Measurements from ENCODE around the gene SBK2.
"Not testable (repeated sequence)": the region's sequence is repeated elsewhere in the genome, so short reads cannot be mapped to it uniquely, and the experiment has no call there.

The SBK2 gene

DNA sequence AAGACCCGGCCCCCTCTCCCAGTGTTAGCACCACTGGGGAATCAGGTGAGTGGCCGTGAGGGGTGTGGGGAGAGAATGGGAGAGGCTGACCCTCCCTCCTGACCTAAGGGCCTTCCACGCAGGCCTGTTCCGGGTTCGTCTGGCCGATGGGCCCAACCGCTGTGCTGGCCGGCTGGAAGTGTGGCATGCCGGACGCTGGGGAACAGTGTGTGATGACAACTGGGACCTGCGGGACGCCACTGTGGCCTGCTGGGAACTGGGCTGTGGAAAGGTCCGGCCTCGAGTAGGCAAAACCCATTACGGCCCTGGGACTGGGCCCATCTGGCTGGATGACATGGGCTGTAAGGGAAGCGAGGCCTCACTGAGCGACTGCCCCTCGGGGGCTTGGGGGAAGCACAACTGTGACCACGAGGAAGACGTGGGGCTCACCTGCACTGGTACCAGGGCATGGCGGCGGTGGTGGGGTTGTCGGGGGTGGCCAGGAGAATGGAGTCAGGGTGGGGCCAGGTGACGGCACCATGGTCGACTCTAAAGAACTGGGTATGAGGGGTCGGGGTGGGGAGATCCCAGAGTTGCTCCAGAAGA is 36.5 kb downstream of the SBK2 start:
- FAIRE-seq, result no peak

DNA sequence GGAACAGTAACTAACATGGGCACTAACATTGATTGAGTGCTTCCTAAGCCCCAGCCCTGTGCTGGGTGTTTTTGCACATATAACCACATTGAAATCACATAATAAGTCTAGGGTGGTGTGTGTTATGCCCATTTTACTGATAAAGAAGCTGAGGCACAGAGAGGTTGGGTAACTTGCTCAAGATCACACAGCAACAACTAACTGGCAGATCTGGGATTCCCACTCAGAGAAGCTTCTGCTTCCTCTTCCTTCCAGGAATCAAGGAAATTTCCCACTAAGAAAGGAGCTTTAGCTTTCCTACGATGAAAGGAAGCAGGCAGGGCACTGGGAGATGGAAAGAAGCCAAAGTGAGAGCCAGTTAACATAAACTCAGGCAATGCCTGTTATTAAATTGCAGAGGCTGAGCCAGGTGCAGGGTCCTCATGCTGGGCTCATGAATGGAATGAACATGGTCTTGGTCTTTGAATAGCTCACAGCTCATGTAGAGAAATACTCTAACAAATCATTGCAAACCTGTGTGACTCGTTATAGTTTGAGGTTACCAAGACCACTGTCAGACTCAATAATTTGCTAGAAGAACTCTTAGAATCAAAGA is 38.6 kb downstream of the SBK2 start:
- no peak for FAIRE-seq

DNA sequence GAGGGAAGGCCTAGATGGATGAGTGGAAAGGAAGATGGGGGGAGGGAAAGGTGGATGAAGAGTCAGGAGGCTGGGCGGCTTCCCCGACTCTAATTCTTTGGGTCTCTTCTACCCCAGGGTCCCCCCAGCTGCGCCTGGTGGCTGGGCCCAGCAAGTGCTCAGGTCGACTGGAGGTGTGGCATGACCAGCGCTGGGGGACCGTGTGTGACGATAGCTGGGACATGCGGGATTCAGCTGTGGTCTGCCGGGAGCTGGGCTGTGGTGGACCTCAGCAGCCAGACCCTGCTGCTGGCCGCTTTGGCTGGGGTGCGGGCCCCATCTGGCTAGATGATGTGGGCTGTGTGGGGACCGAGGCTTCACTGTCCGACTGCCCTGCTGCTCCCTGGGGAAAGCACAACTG is 39.2 kb downstream of the SBK2 start:
- FAIRE-seq, result no peak

DNA sequence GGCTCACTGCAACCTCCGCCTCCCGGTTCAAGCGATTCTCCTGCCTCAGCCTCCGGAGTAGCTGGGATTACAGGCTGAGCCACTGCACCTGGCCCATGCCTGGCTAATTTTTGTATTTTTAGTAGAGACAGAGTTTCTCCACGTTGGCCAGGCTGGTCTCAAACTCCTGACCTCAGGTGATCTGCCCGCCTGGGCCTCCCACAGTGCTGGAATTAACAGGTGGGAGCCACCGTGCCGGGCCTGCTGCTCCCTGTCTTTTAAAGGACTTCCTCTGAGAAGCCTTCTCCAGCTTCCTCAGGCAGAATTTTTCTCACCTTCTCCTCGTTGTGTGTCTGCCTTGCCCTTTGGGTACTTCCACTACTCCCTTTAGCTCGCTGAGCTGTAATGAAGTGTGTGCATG is 40.1 kb downstream of the SBK2 start:
- not testable (repeated sequence) for FAIRE-seq

DNA sequence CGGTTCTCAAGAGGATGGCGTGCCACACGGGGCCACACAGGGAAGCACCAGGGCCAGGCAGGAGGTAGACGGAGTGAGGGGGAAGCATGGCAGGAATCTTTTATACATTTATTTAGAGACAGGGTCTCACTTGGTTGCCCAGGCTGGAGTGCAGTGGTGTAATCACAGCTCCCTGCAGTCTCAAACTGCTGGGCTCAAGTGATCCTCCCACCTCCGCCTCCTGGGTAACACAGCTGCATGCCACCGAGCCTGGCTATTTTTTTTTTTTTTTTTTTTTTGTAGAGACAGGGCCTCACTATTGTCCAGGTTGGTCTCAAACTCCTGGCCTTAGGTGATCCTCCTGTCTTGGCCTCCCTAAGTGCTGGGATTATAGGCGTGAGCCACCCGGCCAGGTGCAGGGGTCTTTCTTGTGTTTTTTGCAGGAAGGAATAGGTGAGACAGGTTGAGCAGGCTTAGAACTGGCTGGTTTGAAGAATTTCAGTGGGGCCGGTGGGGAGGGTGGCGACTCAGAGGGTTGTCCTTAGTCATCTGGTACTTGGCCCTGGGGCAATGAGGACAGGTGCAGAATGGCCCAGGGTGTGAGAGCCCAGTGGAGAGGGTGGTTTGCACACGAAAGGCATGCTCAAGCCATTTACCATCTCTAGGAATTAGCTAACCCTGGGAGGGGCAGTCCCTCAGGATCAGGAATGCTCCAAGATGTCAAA is 41.1 kb downstream of the SBK2 start:
- FAIRE-seq, result no peak

DNA sequence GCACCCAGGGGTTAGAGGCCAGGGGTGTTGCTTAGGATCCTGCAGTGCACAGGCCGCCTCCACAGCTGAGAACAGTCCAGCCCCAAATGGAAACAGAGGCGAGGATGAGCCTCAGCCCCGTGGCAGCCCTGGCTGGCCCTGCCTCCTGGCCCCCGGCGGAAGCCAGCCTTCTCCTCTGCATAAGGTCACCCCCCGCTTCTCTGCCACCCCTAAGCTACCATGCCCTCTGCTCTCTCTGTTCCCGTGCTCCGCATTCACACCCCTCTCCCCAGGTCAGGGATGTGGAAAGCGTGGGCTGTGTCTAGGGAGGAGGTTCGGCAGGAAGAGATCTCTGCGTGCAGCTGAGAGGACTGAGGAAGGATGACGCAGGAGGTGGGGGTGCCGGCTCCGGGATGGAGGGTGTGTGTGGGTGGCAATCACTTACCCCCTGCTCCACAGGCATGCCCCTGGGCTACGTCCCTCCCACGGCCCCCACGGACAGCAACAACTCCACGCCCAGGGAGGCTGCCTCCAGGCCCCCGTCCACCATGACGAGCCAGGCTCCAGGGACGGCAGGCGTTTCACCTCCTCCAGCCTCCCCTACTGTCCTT is 42.7 kb downstream of the SBK2 start:
- no peak for FAIRE-seq

DNA sequence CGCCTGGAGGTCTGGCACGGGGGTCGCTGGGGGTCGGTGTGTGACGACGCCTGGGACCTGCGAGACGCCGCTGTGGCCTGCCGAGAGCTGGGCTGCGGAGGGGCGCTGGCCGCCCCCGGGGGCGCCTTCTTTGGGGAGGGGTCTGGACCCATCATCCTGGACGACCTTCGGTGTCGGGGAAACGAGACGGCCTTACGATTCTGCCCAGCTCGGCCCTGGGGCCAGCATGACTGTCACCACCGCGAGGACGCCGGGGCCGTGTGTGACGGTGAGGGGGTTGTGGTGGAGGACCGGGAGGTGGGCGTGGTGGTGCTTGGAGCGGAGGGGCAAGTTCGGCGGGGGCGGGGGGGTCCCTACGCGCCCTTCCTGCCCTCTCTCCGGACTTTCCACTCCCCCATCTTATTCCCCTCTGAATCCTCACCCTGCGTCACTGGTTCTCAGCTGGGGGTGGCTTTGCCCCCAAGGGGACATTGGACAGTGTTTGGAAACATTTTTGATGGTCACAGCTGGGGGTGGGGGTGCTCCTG is 43.2 kb downstream of the SBK2 start:
- no peak for FAIRE-seq

DNA sequence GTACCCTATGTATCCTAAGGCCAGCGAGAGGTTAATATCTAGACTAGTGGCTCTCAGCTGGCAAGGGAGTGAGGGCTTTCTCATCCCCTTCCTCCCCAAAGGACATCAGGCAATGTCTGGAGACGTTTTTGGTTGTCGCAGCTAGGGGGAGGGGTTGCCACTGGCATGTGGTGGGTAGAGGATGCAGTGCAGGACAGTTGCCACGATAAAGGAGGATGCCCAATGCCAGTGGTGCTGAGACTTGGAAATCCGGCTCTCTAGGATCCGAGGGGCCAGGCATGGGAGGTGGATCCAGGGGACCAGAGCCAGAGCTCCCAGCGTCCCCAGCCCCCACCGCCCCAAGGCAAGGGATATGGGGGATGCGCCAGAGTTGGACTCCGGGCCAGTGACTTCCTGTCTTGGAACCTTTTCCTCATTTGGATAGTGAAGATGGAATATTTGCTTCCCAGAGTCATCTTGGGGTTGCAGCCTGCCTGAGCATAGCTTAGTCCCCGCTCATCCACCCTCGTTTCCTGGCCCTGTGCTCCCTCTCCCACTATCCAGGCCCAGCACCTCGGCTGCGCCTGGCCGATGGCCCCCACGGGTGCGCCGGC is 43.8 kb downstream of the SBK2 start:
- no peak for FAIRE-seq

DNA sequence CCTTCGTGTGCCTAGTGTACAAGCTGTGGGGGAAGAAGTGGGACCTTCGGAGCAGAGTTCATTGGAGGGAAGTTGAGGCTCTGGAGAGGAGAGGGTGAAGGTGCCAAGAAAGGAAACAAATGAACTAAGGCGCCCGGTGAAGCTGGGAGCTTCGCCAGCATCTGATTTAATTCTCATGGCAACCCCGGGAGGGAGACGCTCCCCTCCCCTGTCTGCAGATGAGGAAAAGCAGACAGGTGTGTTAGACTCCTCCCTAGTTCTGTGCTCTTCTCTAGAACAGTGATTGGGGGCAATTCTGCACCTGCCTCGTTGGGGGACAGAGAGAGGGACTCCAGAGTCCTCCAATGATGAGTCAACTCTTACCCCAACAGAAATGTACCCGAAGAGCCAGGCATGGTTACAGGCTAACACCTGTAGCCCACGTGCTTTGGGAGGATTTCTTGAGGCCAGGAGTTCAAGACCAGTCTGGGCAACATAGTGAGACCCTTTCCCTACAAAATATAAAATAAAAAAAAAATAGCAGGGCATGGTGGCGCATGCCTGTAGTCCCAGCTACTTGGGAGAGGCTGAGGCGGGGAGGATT is 44.5 kb downstream of the SBK2 start:
- FAIRE-seq, result no peak

DNA sequence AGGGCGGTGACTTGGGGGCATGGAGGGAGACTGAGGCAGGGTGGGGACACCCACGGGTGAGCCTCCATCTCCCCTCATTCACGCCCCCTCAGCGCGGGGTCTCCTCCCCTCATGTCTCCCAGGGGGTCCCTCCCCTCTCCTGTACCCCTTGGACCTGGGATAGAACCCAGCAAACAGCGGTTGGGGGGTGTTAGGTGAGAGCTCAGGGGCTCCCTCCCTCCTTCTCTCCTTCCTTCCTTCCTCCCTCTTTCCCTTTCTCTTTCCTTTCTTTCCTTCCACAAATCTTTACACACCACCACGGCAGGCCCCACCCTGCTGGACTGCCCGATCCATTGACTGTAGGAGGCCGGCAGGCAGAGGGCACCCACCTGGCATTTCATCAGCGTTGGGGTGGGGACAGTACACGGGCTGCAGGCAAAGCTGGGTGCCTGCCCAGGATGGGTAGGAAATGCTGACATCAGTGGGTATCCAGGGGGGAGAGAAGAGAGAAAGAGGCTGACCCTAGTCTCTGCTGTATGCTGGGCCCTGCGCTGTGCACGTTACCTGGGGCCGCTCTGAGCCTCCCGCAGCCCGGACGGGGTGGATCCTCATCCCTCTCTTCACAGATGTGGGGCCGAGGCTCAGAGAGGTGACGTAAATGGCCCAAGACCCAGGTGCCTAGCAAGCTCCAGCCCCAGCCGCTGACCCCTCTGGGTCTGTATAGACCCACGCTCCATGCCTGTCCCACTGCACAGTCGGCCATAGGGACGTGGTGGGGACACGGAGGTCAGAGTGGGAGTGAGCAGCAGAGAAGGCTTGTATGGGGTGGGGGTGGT is 45.2 kb downstream of the SBK2 start:
- FAIRE-seq, result no peak

DNA sequence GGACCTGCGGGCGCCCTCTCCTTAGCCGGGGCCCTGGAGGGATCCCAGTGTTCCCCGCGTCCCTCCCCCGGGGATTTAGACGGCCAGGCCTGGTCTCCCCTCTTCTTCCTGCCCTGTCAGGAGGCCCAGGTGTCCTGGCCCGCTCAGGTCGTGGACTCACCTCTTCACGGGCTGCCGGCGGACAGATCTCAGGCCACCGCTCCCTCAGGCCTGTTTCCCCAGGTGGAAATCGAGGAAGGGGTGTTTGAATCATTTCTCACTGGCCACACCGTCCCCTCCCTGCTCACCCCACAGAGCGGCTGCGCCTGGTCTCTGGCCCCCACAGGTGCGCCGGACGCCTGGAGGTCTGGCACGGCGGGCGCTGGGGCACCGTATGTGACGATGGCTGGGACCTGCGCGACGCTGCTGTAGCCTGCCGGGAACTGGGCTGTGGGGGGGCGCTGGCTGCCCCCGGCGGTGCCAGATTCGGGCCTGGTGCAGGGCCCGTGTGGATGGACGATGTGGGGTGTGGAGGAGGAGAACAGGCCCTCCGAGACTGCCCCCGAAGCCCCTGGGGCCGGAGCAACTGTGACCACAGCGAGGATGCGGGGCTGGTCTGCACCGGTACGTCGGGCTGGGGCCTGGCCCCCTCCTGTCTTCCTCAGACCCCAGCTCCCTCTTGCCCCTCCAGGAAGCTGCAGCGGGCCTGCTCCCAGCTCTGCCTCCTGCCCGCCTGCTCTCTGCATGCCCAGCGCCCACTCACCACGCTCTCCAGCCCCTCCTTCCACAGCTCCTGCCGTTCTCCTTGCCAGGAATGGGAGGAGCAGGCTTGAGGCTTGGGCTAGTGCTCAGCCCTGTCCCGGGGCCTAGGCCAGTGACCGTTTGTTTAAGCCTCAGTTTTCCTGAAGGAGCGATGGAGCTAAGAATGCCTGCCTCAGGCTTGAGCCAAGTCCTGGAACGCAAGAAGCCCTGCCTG is 46.2 kb downstream of the SBK2 start:
- no peak for FAIRE-seq

DNA sequence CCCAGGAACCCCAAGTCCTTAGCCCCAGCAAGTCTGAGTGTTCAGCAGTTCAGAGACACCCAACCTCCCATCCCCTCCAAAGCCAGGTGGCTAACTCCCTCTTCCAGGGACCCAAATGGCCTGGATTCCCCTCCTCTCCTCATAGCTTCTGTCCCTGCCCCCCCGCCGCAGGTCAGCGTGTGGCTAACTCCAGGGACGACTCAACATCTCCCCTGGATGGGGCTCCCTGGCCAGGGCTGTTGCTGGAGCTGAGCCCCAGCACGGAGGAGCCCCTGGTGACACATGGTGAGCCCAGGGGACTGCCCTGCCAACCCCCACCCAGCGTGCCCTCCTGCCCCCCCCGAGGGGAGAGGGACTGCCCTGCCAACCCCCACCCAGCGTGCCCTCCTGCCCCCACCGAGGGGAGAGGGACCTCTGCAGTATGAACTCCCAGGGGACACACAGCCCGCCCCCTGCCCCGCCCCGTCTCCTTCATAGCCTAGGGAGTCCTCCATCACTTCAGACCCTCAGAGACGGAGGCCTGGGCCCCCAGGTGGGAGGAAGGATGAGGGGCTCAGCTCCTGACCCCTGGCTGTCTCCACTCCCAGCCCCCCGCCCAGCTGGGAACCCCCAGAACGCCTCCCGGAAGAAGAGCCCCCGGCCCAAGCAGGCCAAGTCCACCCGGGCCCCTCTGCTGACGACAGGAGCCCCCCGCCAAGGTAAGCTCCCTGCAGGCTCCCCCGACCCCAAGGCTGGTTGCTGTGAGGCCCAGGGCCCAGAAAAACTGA is 47.0 kb downstream of the SBK2 start:
- FAIRE-seq, result no peak

DNA sequence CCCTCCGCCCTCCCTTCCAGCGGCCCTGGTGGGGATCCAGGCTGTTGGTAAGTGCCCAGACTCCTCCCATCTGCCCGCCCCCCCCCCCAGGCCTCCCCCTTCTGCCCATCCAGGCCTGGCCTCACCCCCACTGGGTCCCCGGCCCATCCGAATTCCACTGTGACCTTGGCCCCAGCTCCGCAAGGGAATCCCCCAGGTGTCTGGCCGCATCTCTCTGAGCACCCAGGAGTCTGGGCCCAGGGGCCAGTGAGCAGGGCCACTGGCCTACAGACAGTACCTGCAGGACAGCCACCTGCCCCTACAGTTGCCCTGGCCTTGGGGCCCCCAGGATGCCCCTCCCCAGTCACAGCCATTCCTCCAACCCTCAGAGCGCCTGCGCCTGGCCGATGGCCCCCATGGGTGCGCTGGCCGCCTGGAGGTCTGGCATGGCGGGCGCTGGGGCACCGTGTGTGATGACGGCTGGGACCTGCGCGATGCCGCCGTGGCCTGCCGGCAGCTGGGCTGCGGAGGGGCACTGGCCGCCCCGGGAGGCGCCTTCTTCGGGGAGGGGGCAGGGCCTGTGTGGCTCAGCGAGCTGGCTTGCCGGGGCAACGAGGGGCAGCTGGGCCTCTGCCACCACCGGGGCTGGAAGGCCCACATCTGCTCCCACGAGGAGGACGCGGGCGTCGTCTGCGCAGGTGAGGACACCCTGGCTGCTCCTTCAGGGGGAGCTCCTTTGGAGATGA is 47.8 kb downstream of the SBK2 start:
- FAIRE-seq, result no peak

DNA sequence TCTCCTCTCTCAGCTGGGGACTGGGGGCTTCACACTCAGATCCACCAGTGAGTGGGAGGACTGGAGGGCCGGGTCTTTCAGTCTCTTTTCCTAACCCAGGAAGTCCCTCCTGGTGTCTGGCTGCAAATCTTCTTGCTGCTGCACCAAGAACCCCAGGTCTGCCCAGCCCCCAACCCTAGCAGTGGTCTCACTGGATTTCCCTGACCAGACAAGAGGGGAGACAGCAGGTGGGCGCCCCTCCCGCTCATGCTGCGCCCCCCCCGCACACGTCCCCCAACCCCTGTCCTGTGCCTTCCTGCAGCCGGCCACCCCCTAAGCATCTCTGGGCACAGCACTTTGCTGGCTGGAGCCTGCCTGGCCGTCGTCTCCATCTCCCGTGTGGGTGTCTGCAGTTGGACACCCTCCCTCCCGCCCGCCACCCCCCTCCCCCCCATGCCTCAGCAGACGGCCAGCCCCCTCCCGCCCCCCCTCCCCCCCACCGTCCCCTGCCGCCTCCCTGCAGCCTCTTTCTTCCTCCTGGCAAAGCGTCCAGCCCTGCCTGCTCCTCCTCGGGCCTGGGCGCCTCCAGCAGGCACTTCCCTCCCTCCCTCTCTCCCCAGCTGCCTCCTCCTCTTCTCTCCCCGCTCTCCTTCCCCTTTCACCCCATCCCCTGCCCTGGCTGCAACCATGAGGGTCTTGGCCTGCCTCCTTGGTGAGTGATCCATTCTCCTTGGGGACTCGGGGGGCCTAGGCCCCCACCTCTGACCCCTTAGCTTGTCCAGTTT is 48.8 kb downstream of the SBK2 start, which contains the start of gene SSC5D:
TSS of gene SSC5D (plus strand) at position 513 of the 764 bp plus-strand sequence. CDS start at position 667, 154 bp downstream.
- FAIRE-seq, result no peak

DNA sequence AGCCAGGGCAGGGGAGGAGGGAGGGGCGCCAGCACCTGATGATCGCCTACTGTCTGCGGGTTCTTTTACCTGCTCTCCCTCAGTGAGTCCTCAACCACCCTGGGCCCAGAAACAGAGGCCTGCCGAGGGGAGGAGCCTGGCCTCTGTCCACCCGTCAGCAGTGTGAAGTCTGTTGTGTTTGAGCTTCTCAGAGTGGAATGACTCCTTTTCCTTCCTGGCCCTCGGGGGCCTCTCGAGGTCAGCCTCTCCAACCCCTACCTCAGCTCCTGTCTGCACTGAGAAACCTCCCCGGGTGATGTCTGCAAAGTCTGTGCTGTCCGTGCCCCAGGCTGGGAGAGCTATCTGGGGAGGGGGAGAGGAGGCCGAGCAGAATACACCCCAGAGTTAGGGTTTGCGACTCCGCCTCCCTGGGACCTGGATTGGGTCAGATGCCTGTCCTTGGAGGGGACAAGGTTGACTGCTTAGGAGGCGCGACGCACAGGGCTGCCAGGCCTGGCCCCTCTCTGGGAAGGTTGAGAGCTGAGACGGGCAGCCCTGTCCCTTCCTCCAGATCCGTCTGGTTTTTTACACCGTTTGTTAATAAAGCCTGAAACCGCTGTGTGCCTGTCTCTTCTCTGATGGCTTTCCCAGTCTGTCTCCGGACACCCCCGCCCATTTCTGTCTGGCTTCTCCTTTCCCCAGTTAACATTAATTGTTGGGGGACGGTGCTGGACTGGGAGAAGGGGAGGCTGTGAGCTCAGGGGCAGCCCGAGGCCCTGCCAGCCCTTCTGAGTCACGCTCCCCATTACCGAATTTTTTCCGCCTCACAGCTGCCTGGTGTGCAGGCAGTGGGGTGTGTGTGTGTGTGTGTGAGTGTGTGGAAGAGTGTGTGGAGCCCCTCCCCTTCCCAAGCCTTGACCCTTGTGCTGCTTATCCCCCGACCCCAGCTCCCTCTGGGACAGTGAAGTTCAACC is 49.7 kb downstream of the SBK2 start:
- FAIRE-seq, result no peak

DNA sequence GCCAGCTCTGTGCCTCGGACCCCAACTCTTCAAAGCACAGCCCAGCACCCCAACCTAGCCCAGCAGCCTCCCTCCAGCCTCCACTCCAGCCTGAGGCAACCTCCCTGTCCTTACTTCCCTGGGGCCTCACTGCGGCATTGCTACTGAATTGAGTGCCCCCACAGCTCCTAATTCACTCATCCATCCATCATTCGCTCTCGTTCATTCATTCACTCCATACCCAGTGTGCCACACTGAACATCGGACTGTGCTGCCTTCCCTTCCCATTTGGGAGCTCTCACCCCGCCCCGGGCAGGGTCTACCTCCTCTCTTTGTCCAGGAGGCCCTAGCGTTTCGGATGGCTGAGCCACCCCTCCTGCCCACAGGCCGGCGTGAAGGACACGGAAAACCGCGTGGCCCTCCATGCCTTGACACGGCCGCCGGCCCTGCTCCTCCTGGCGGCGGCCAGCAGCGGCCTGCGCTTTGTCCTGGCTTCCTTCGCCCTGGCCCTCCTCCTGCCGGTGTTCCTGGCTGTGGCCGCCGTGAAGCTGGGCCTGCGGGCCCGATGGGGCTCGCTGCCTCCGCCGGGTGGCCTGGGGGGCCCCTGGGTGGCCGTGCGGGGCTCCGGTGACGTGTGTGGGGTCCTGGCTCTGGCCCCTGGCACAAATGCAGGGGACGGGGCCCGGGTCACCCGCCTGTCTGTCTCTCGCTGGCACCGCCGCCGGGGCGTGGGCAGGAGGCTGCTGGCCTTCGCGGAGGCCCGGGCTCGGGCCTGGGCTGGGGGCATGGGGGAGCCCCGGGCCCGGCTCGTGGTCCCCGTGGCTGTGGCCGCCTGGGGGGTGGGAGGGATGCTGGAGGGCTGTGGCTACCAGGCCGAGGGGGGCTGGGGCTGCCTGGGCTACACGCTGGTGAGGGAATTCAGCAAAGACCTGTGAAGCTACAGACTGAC is 50.6 kb downstream of the SBK2 start:
- FAIRE-seq, result no peak

Data from TTC549 (cell line).